ENCODE results near the gene CYB561D1.

The CYB561D1 gene

GRCh38 chr1:109479901-109480300 lies 14.0 kb upstream of the CYB561D1 start:
- no peak for DNase-seq (ENCODE audit: low read depth in 2 of 2)

GRCh38 chr1:109481646-109482045 lies 12.2 kb upstream of the CYB561D1 start:
- no peak for DNase-seq (ENCODE audit: low read depth in 2 of 2)

DNA sequence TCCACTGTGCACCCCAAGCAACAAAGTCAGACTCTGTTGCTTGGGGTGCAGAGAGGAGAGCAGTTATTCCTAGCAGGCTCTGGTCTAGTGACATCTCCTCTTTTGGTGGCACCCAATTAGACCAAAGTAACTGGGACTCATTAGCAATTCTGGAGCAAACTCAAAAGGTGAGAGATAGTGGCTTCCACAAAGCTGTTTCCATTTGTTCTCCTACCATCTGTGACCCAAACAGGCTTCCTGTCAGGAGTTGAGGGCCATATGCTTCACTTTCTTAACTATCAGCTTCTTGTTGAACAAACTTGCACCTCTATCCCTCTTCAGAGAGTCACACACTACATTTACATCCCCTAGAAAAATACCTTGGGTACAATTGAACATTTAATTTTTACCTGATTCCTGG lies 11.7 kb upstream of the CYB561D1 start:
- no peak for DNase-seq (ENCODE audit: low read depth in 2 of 2)

DNA sequence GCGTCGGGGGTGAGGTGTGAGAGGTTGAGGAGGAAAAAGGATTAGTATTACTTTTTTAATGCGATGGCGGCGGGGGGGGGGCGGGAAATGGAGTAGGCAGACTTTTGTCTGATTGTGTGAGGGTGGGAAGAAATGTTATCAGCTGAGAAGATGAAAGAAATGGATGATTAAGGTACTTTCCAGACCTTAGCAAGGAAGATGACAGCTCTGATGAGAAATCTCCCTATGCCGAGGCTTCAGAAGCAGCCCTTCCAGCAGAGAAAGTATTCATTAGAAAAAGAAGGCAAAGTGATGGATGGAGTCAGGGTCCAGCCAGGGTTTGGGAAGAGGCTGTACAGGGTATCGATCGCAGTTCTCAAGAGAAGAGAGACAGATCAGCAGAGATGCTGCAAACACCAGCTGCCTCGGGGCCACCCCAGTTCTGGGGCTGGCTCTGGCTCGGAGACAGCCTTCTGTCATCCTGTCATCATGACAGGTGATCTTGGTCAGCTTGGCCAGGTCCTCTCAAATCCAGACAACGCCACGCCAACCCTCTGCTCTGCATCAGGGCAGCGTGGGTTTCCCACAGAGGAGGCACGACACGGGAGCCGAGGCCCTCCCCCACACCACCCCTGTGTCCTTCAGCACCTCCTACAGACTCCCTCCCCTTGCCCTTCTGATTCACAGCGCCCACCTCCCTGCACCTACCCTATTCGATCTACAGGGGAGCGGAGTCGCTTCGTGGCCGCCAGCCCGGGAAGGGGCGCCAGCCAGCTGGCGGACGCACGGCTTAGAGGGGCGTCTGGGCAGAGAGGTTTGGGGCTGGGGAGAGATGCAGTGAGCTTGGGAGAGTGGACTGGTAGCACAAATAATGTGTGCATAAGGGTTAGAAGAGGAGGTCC lies 10.9 kb upstream of the CYB561D1 start:
- DNase-seq (ENCODE audit: low read depth in 2 of 2), result no peak

GRCh38 chr1:109483672-109484518 lies 10.0 kb upstream of the CYB561D1 start, which contains the start of gene ATXN7L2:
TSS of gene ATXN7L2 (plus strand) at chr1:109483905. CDS start at chr1:109483954, 49 bp downstream.
- DNase-seq (ENCODE audit: low read depth in 2 of 2), result peak; percentile 84 to 86

GRCh38 chr1:109484519-109484975 lies 9.3 kb upstream of the CYB561D1 start:
- DNase-seq (ENCODE audit: low read depth in 2 of 2), result peak in 1 of 2 experiments; percentile 14

GRCh38 chr1:109485001-109485400 lies 8.9 kb upstream of the CYB561D1 start:
- no peak for DNase-seq (ENCODE audit: low read depth in 2 of 2)

DNA sequence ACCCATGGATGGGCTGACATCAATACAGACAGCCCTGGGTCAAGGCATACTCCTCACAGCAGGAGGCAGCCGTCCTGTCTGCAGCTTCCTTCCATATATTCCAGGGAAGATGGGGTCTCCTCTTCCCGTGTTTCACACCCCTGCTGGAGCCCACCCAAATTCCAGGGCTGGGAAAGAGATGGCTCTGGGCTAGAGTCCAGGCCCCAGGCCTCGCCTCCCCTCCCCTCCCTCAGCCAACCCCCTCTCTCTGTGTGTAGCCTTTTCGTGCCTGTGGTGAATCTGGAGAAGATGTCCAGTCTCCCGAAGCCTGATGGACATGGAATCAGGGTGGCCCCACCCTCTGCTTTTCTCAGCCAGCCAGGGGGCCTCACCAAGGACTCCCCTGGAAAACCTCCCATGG lies 6.6 kb upstream of the CYB561D1 start:
- no peak for DNase-seq (ENCODE audit: low read depth in 2 of 2)

GRCh38 chr1:109488201-109488600 lies 5.7 kb upstream of the CYB561D1 start:
- DNase-seq (ENCODE audit: low read depth in 2 of 2), result no peak

- no peak for DNase-seq (ENCODE audit: low read depth in 2 of 2)
Measured at GRCh38 chr1:109488696-109489095, 5.2 kb upstream of the CYB561D1 start.

DNA sequence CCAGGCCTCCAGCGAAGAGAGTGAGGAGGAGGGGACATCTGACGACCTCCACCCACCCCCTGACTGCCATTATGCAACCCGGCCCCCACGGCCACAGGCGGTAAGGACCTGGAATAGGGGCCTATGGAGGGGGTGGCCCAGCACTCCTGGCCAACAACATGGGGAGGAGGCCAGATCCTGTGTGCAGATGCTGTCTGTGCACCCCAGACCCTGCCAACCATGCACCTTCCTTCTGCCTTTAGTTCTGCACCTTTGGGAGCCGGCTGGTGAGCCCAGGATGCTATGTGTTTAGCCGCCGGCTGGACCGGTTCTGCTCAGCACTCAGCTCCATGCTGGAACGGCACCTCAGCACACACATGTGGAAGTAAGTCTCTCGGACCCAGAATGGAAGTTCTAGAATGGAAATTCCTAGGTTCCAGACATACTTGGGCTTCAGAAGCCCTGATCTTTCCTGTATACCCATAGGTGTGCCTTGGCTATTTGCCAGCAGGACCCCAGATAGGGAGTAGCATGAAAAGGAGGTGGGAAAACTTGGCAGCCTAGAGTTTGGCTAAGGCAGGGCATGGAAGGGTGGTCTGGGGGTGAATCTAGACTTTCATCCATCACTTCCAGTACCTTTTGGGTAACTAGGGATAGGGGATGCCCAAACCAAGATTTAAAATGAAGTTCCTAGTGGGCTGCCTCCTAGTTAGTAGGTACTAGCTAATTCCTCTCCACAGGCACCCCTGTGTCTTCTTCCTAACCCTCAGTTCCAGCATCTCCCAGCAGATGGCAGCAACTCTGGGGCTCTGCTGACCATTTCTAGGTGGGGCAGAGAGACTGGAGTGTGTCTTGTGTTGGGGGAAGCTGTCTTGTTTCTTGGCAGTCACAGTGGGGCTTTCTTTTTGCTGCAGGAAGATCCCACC lies 3.6 kb upstream of the CYB561D1 start:
- peak in 1 of 2 experiments; percentile 67 for DNase-seq (ENCODE audit: low read depth in 2 of 2)

GRCh38 chr1:109490934-109491302 lies 3.0 kb upstream of the CYB561D1 start:
- no peak for DNase-seq (ENCODE audit: low read depth in 2 of 2)

GRCh38 chr1:109491372-109491771 lies 2.5 kb upstream of the CYB561D1 start:
- DNase-seq (ENCODE audit: low read depth in 2 of 2), result no peak

DNA sequence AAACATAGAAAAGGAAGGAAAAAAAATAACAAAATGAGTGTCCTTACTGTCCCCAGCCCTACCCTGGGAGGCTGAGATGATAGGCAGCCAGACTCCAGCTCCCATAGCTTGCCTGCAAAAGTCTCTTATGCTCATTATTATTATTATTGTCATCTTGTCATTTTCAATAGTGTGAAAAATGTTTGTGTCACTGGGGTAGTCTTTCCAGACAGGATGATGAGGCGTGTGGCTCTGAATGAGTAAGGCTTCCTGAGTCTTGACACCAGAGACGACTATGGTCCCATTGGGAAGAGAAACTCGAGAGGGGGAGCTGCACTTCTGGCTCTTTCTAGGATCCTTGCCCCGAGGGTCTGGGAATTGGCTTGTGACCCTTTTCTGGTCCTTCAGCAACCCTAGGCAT lies 1.1 kb upstream of the CYB561D1 start:
- no peak for DNase-seq (ENCODE audit: low read depth in 2 of 2)

- DNase-seq (ENCODE audit: low read depth in 2 of 2), result no peak
Measured at GRCh38 chr1:109493227-109493626, 667 bp upstream of the CYB561D1 start.

DNA sequence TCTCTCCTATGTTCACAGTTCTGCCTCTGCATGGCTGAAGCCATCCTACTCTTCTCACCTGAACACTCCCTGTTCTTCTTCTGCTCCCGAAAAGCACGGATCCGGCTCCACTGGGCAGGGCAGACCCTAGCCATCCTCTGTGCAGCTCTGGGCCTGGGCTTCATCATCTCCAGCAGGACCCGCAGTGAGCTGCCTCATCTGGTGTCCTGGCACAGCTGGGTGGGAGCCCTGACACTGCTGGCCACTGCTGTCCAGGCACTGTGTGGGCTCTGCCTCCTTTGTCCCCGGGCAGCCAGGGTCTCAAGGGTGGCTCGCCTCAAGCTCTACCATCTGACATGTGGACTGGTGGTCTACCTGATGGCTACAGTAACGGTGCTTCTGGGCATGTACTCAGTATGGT lies 1.8 kb downstream of the CYB561D1 start:
- no peak for DNase-seq (ENCODE audit: low read depth in 2 of 2)

GRCh38 chr1:109497449-109498160 lies 3.7 kb downstream of the CYB561D1 start:
- no peak for DNase-seq (ENCODE audit: low read depth in 2 of 2)

DNA sequence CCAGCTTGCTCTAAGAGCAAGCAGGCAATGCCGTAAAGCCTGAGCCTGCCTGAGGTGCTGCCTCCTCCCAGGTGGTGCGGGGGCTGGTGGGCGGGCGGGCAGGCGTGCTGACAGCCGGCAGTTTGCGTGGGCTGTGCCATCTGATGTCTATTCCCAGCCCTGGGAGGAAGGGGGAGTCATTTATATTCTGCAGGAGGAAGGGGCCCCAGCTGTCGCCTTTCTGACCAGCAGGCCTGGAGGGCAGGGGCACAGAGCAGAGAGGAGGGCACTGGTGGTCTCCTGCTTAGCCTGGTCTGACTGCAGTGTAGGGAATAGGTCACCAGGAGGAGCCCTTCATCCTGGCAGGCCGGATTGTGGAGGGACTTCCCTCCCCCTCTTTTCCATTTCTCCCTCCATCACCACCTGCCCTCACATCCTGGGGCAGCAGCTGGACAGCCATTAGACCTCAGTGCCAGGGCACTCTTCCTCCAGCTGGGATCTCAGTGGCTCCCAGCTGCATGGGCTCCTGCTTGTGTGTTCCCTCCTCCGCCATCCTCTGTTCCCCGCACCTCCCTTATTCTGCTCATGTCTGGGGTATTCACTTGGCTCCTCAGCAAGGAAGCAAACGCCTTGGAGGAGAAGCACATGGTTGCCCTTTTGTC lies 4.4 kb downstream of the CYB561D1 start:
- DNase-seq (ENCODE audit: low read depth in 2 of 2), result no peak

DNA sequence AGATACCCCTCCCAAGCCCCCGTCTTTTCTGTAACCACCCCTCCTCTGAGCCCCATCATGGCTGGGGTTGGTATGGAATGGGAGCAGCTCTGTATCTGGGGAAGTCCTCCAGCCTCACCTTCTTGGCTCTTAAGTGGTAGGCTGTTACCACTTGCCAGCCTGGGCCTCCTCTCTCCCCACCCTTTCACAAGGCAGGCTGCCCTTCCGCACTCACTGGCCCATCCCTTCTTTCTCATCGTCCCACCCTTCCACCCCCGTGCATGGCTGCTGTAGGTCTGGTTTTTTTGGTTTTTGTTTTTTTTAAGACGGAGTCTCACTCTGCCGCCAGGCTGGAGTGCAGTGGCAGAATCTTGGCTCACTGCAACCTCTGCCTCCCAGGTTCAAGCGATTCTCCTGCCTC lies 5.2 kb downstream of the CYB561D1 start:
- no peak for DNase-seq (ENCODE audit: low read depth in 2 of 2)

All from stimulated activated CD4-positive, alpha-beta T cell treated with anti-CD3 and anti-CD28 coated beads, Interleukin-12 subunit alpha, Interleukin-12 subunit beta, amount 100 ng/mL, for 24 hours (primary cell).